ENCODE data around the gene MRFAP1. TPM values are rescaled to one million over a fixed set of nuclear protein-coding genes. Genes with fewer than 3 reads are reported as not detected.

The MRFAP1 gene
- total RNA-seq, 4 donors from 2014 or later = 147 to 234 (median 186) TPM

GRCh38 chr4:6598641-6599040, 41.8 kb upstream of the MRFAP1 start:
- 81 to 86% methylated on average over 13 of the region's 13 CpGs for WGBS, 2 donors

DNA sequence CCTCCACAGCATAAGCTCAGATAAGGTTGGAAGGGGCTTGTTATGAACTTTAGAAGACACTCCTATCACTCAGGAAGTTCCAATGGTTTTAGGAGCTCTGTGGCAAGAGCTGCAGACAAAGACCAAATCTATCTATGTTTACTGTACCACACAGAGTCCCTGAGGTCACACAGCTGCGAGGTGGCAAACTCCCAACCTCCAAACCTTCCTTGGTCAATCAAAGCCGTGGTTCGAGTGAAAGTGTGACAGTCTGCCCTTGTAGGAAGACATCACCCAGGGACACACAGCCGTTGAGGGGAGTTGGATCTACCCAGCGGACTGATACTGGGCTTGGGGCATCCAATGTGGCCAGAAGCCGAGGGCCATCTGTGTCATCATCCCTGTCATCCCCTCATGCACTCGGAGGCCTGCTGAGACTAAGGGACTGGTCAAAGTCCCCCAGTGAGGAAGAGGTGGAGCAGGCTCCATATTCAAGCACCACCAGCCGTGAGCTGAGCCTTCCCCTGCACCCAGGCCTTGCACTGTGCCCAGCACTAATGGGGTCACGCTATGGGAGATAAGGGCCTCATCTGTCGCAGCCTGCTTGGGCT, 38.7 kb upstream of the MRFAP1 start:
- H3K4me1 ChIP-seq = no peaks in the 10 kb centered on the region
- TF ChIP-seq POLR2A (IDR thresholded peaks at IDR 0.05) = no peak
- TF ChIP-seq, protein P1, sequence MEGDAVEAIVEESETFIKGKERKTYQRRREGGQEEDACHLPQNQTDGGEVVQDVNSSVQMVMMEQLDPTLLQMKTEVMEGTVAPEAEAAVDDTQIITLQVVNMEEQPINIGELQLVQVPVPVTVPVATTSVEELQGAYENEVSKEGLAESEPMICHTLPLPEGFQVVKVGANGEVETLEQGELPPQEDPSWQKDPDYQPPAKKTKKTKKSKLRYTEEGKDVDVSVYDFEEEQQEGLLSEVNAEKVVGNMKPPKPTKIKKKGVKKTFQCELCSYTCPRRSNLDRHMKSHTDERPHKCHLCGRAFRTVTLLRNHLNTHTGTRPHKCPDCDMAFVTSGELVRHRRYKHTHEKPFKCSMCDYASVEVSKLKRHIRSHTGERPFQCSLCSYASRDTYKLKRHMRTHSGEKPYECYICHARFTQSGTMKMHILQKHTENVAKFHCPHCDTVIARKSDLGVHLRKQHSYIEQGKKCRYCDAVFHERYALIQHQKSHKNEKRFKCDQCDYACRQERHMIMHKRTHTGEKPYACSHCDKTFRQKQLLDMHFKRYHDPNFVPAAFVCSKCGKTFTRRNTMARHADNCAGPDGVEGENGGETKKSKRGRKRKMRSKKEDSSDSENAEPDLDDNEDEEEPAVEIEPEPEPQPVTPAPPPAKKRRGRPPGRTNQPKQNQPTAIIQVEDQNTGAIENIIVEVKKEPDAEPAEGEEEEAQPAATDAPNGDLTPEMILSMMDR (IDR thresholded peaks at IDR 0.05) = no peak
- no peak for DNase-seq
- no peaks in the 10 kb centered on the region for H3K27me3 ChIP-seq
- no peak overlapping the region for H3K4me3 ChIP-seq
- intact Hi-C loops (cut with DNase I) = no loop called here
- peaks cover 0 to 11% (median 5%) of the 10 kb centered on the region in 3 donors for H3K9me3 ChIP-seq
- peaks cover 16 to 100% (median 21%) of the 10 kb centered on the region in 3 donors for H3K36me3 ChIP-seq
- no peak overlapping the region for H3K27ac ChIP-seq
- WGBS, 2 donors = 75 to 79% methylated on average over 8 to 9 of the region's 10 CpGs

More at GRCh38 chr4:6598641-6599040, 41.8 kb upstream of the MRFAP1 start:
- H3K27me3 ChIP-seq = no peaks in the 10 kb centered on the region
- no peaks in the 10 kb centered on the region for H3K4me1 ChIP-seq
- no peak for DNase-seq
- H3K9me3 ChIP-seq = no peaks in the 10 kb centered on the region
- peaks cover 10 to 100% (median 10%) of the 10 kb centered on the region in 3 donors for H3K36me3 ChIP-seq
- H3K4me3 ChIP-seq = no peak overlapping the region
- no peak for TF ChIP-seq POLR2A (IDR thresholded peaks at IDR 0.05)
- TF ChIP-seq, protein P1 (IDR thresholded peaks at IDR 0.05) = no peak
- intact Hi-C loops (cut with DNase I) = no loop called here
- no peak overlapping the region for H3K27ac ChIP-seq

DNA sequence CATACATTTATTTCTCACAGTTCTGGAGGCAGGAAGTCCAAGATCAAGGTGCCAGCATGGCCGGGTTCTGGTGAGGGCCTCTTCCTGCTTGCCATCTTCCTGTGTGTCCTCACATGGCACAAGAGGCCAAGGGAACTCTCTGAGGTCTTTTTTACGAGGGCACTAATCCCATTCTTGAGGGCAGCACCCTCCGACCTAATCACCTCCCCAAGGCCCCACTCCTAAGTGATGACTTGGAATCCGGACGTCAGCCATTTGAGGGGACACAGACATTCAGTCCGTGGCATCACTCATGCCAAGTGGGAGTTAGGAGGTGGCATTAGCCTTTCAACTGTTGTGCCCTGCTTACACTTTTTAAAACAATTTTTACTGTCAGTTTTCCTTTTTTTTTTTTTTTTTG, 38.2 kb upstream of the MRFAP1 start:
- no peak overlapping the region for H3K27ac ChIP-seq
- intact Hi-C loops (cut with DNase I) = no loop called here
- no peaks in the 10 kb centered on the region for H3K4me1 ChIP-seq
- no peak overlapping the region for H3K4me3 ChIP-seq
- peaks cover 0 to 11% (median 5%) of the 10 kb centered on the region in 3 donors for H3K9me3 ChIP-seq
- H3K27me3 ChIP-seq = no peaks in the 10 kb centered on the region
- WGBS, 2 donors = 89 to 95% methylated on average over 4 to 6 of the region's 6 CpGs
- peaks cover 16 to 100% (median 21%) of the 10 kb centered on the region in 3 donors for H3K36me3 ChIP-seq
- no peak for DNase-seq
- TF ChIP-seq POLR2A (IDR thresholded peaks at IDR 0.05) = no peak
- TF ChIP-seq, protein P1 (IDR thresholded peaks at IDR 0.05) = no peak

- no peak overlapping the region for H3K27ac ChIP-seq
- H3K36me3 ChIP-seq = peaks cover 16 to 100% (median 21%) of the 10 kb centered on the region in 3 donors
- DNase-seq = no peak
- WGBS, 2 donors = 95 to 100% methylated on average over 3 to 4 of the region's 12 CpGs
- TF ChIP-seq, protein P1 (IDR thresholded peaks at IDR 0.05) = no peak
- no peaks in the 10 kb centered on the region for H3K27me3 ChIP-seq
- H3K4me1 ChIP-seq = no peaks in the 10 kb centered on the region
- H3K4me3 ChIP-seq = no peak overlapping the region
- H3K9me3 ChIP-seq = peaks cover 0 to 11% (median 5%) of the 10 kb centered on the region in 3 donors
- intact Hi-C loops (cut with DNase I) = no loop called here
Measured at GRCh38 chr4:6603128-6603527, 37.4 kb upstream of the MRFAP1 start.

DNA sequence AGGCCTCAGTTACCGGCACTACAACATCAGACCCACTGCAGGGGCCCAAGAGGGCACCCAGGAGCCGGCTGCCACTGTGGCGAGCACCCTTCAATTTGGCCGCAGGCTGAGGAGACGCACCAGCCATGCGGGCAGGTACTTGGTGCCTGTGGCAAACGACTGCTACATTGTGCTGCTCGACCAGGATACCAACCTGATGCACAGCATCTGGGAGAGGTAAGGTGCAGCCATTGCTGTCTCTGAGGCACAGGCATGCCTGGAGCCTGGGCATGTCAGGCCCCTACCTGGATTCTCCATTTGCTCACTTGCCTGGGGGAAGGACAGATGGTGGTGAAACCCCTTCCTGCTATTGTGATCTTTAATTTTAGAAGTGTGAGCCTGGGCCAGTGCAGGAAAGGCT, 35.4 kb upstream of the MRFAP1 start:
- no peak for DNase-seq
- Histone ChIP-seq H3K27ac (no peak overlapping the region), H3K4me1 (no peaks in the 10 kb centered on the region), H3K36me3 (peaks cover 16 to 100% (median 29%) of the 10 kb centered on the region in 3 donors), H3K27me3 (no peaks in the 10 kb centered on the region), H3K9me3 (peaks cover 0 to 11% (median 5%) of the 10 kb centered on the region in 3 donors), H3K4me3 (no peak overlapping the region)
- 92 to 100% methylated on average over 1 to 2 of the region's 8 CpGs for WGBS, 2 donors
- TF ChIP-seq POLR2A (IDR thresholded peaks at IDR 0.05) = no peak
- TF ChIP-seq, protein P1 (IDR thresholded peaks at IDR 0.05) = no peak
- intact Hi-C loops (cut with DNase I) = no loop called here

Measured in esophagus squamous epithelium (tissue), 5 donors.